OCI-LY1 (cell line): ENCODE data around the gene OR6J1.

ENCODE experiments used
- H2AFZ ChIP-seq: fragments of 200-600 bp; sonication (generic), shearing (Covaris generic); 2 replicates; pipeline ENCODE4 v1.6.0; 2014; ENCODE audit warnings: antibody characterized with exemption, mild to moderate bottlenecking, low read length
- H3F3A ChIP-seq: fragments of 200-600 bp; sonication (generic), shearing (Covaris generic); 2 replicates; pipeline ENCODE4 v1.6.0; 2014; ENCODE audit warnings: mild to moderate bottlenecking, antibody characterized with exemption, low read length, moderate library complexity; ENCODE audit not compliant: insufficient read depth
- H3K27ac ChIP-seq: fragments of 200-600 bp; sonication (generic); 2 replicates; pipeline ENCODE4 v1.5.1; 2014; ENCODE audit warnings: low read length, mixed run types, mild to moderate bottlenecking, low read depth; ENCODE audit not compliant: poor library complexity, severe bottlenecking
- H3K27me3 ChIP-seq: fragments of 200-600 bp; sonication (generic); 2 replicates; pipeline ENCODE4 v1.6.0; 2014; ENCODE audit warnings: antibody characterized with exemption, mild to moderate bottlenecking, low read length, moderate library complexity; ENCODE audit not compliant: insufficient read depth
- H3K36me3 ChIP-seq: fragments of 200-600 bp; sonication (generic); 2 replicates; pipeline ENCODE4 v1.6.1; 2014; ENCODE audit warnings: mild to moderate bottlenecking, antibody characterized with exemption, low read length, moderate library complexity, mixed read lengths; ENCODE audit not compliant: insufficient read depth
- H3K4me1 ChIP-seq: fragments of 200-600 bp; sonication (generic); 2 replicates; pipeline ENCODE4 v1.5.1; 2014; ENCODE audit warnings: mild to moderate bottlenecking, low read length, moderate library complexity; ENCODE audit not compliant: insufficient read depth, severe bottlenecking
- H3K4me2 ChIP-seq: fragments of 200-600 bp; sonication (generic), shearing (Covaris generic); 2 replicates; pipeline ENCODE4 v1.6.1; 2014; ENCODE audit warnings: low read length
- H3K4me3 ChIP-seq: fragments of 200-600 bp; sonication (generic); 2 replicates; pipeline ENCODE4 v1.5.1; 2014; ENCODE audit warnings: low read length, low read depth, mild to moderate bottlenecking, mixed read lengths; ENCODE audit not compliant: poor library complexity, severe bottlenecking
- H3K79me2 ChIP-seq: fragments of 200-600 bp; shearing (Covaris generic); 2 replicates; pipeline ENCODE4 v1.6.1; 2016; ENCODE audit warnings: mixed run types, low read length, mixed read lengths; ENCODE audit not compliant: insufficient read depth
- H3K9ac ChIP-seq: fragments of 200-600 bp; sonication (generic), shearing (Covaris generic); 2 replicates; pipeline ENCODE4 v1.6.1; 2014; ENCODE audit warnings: mild to moderate bottlenecking, low read length, mixed read lengths
- H3K9me2 ChIP-seq: fragments of 200-600 bp; sonication (generic), shearing (Covaris generic); 2 replicates; pipeline ENCODE4 v1.6.1; 2014; ENCODE audit warnings: low read depth, mild to moderate bottlenecking, low read length, mixed read lengths
- H3K9me3 ChIP-seq: fragments of 200-600 bp; shearing (Covaris generic); 2 replicates; pipeline ENCODE4 v1.6.1; 2014; ENCODE audit warnings: low read length, mixed read lengths
- H4K20me1 ChIP-seq: fragments of 200-600 bp; sonication (generic), shearing (Covaris generic); 2 replicates; pipeline ENCODE4 v1.6.0; 2016; ENCODE audit warnings: mild to moderate bottlenecking, low read length; ENCODE audit not compliant: insufficient read depth
- EZH2 ChIP-seq: fragments of 200-600 bp; sonication (generic), shearing (Covaris generic); IDR thresholded peaks from 2 replicates; pipeline ENCODE4 v1.8.0; 2017; ENCODE audit warnings: borderline replicate concordance, mixed run types, mild to moderate bottlenecking, antibody characterized with exemption, low read length, moderate library complexity, mixed read lengths
- TF ChIP-seq, protein P1 (sequence below): fragments of 200-600 bp; sonication (generic), shearing (Covaris generic); IDR thresholded peaks from 2 replicates; pipeline ENCODE4 v1.5.1; 2017; ENCODE audit warnings: mild to moderate bottlenecking, antibody characterized with exemption, low read length, moderate library complexity, mixed read lengths

Gene OR6J1

GRCh38 chr14:22650046-22650739 is 6.0 kb upstream of the OR6J1 start:
- Histone ChIP-seq H3K4me1 (no peaks in the 10 kb centered on the region), H3F3A (no peaks in the 10 kb centered on the region), H3K27ac (no peak overlapping the region), H2AFZ (no peak overlapping the region), H3K4me2 (no peak overlapping the region), H3K36me3 (no peaks in the 10 kb centered on the region), H3K4me3 (no peak overlapping the region), H3K9ac (no peak overlapping the region), H4K20me1 (no peaks in the 10 kb centered on the region), H3K9me2 (no peaks in the 10 kb centered on the region), H3K79me2 (no peaks in the 10 kb centered on the region), H3K27me3 (no peaks in the 10 kb centered on the region), H3K9me3 (no peaks in the 10 kb centered on the region)
- TF ChIP-seq EZH2 = no peak

DNA sequence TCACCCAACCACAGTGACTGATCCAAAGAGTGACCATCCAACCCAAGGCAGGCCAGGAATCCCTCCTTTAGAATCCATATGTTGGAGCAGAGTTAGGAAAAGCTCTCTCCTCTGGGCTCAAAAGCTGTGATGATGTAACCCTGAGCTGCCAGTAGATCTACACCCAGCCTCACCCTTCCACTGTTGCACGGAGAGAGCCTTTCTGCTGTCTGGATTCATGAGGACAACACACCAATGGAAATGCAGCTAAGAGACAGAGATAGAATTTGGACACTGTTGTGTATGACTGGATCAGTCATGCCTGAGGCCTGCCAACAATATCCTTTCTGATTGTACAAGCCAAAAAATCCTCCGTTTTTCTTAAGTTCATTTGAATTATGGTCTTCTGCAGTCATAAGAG is 4.4 kb upstream of the OR6J1 start:
- no peaks in the 10 kb centered on the region for H3K4me1 ChIP-seq
- no peak overlapping the region for H3K9ac ChIP-seq
- H3F3A ChIP-seq = no peaks in the 10 kb centered on the region
- no peaks in the 10 kb centered on the region for H3K9me2 ChIP-seq
- no peaks in the 10 kb centered on the region for H4K20me1 ChIP-seq
- H3K4me3 ChIP-seq = no peak overlapping the region
- no peak overlapping the region for H3K27ac ChIP-seq
- H3K4me2 ChIP-seq = no peak overlapping the region
- no peaks in the 10 kb centered on the region for H3K9me3 ChIP-seq
- no peaks in the 10 kb centered on the region for H3K27me3 ChIP-seq
- no peaks in the 10 kb centered on the region for H3K36me3 ChIP-seq
- TF ChIP-seq, protein P1, sequence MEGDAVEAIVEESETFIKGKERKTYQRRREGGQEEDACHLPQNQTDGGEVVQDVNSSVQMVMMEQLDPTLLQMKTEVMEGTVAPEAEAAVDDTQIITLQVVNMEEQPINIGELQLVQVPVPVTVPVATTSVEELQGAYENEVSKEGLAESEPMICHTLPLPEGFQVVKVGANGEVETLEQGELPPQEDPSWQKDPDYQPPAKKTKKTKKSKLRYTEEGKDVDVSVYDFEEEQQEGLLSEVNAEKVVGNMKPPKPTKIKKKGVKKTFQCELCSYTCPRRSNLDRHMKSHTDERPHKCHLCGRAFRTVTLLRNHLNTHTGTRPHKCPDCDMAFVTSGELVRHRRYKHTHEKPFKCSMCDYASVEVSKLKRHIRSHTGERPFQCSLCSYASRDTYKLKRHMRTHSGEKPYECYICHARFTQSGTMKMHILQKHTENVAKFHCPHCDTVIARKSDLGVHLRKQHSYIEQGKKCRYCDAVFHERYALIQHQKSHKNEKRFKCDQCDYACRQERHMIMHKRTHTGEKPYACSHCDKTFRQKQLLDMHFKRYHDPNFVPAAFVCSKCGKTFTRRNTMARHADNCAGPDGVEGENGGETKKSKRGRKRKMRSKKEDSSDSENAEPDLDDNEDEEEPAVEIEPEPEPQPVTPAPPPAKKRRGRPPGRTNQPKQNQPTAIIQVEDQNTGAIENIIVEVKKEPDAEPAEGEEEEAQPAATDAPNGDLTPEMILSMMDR = no peak
- no peak for TF ChIP-seq EZH2
- no peak overlapping the region for H2AFZ ChIP-seq
- H3K79me2 ChIP-seq = no peaks in the 10 kb centered on the region

- H4K20me1 ChIP-seq = no peaks in the 10 kb centered on the region
- no peak overlapping the region for H3K27ac ChIP-seq
- no peaks in the 10 kb centered on the region for H3K4me1 ChIP-seq
- H3K4me3 ChIP-seq = no peak overlapping the region
- no peaks in the 10 kb centered on the region for H3K9me2 ChIP-seq
- no peaks in the 10 kb centered on the region for H3K79me2 ChIP-seq
- H3K36me3 ChIP-seq = no peaks in the 10 kb centered on the region
- no peaks in the 10 kb centered on the region for H3K9me3 ChIP-seq
- no peaks in the 10 kb centered on the region for H3K27me3 ChIP-seq
- no peak overlapping the region for H3K9ac ChIP-seq
- H3F3A ChIP-seq = no peaks in the 10 kb centered on the region
- no peak for TF ChIP-seq EZH2
- TF ChIP-seq, protein P1 = no peak
- H2AFZ ChIP-seq = no peak overlapping the region
- no peak overlapping the region for H3K4me2 ChIP-seq
These were observed 2.6 kb upstream of the OR6J1 start for GRCh38 chr14:22646570-22647254.

DNA sequence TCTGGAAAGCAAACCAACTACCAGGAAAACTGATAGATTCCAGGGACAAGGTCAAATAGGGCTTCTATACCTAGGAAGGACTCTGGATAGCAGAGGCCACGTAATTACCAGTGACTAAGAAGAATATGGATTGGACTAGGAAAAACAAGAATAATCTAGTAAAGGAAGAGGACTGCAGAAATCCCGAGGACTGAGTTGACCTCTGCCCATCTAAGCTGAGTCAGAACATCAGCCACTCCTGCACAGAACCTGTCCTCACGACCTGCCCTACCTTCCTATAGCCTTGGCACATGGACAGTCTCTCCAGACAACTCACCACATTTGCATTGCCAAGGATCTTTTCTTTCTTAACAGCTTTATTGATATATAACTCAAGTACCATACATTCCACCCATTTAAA is 2.3 kb downstream of the OR6J1 start:
- no peaks in the 10 kb centered on the region for H4K20me1 ChIP-seq
- no peak overlapping the region for H2AFZ ChIP-seq
- no peaks in the 10 kb centered on the region for H3F3A ChIP-seq
- H3K9ac ChIP-seq = no peak overlapping the region
- H3K27me3 ChIP-seq = no peaks in the 10 kb centered on the region
- no peaks in the 10 kb centered on the region for H3K36me3 ChIP-seq
- H3K9me2 ChIP-seq = no peaks in the 10 kb centered on the region
- no peak overlapping the region for H3K27ac ChIP-seq
- H3K4me3 ChIP-seq = no peak overlapping the region
- no peaks in the 10 kb centered on the region for H3K9me3 ChIP-seq
- H3K4me1 ChIP-seq = no peaks in the 10 kb centered on the region
- H3K79me2 ChIP-seq = no peaks in the 10 kb centered on the region
- TF ChIP-seq, protein P1 = no peak
- TF ChIP-seq EZH2 = no peak
- H3K4me2 ChIP-seq = no peak overlapping the region
